ENCODE data around the gene DNAH6.

The DNAH6 gene

GRCh38 chr2:84654414-84654813 lies 138.1 kb downstream of the DNAH6 start:
- DNase-seq (ENCODE audit: low read depth), result no peak
- no peak overlapping the region for H3K4me3 ChIP-seq (ENCODE audit: low read length)
- no peak for TF ChIP-seq CTCF (conservative IDR thresholded peaks at IDR 0.05; ENCODE audit: low read depth, low read length)

GRCh38 chr2:84669122-84669521 lies 152.8 kb downstream of the DNAH6 start:
- no peak for DNase-seq (ENCODE audit: low read depth)
- TF ChIP-seq CTCF (conservative IDR thresholded peaks at IDR 0.05; ENCODE audit: low read depth, low read length), result no peak
- no peak overlapping the region for H3K4me3 ChIP-seq (ENCODE audit: low read length)

- DNase-seq (ENCODE audit: low read depth), result no peak
- TF ChIP-seq CTCF (conservative IDR thresholded peaks at IDR 0.05; ENCODE audit: low read depth, low read length), result no peak
- no peak overlapping the region for H3K4me3 ChIP-seq (ENCODE audit: low read length)
These were observed 157.8 kb downstream of the DNAH6 start for GRCh38 chr2:84674099-84674498.

GRCh38 chr2:84674586-84674985 lies 158.3 kb downstream of the DNAH6 start:
- TF ChIP-seq CTCF (conservative IDR thresholded peaks at IDR 0.05; ENCODE audit: low read depth, low read length), result no peak
- no peak overlapping the region for H3K4me3 ChIP-seq (ENCODE audit: low read length)
- DNase-seq (ENCODE audit: low read depth), result no peak

GRCh38 chr2:84676295-84676694 lies 160.0 kb downstream of the DNAH6 start:
- H3K4me3 ChIP-seq (ENCODE audit: low read length), result no peak overlapping the region
- peak; percentile 14 for DNase-seq (ENCODE audit: low read depth)
- no peak for TF ChIP-seq CTCF (conservative IDR thresholded peaks at IDR 0.05; ENCODE audit: low read depth, low read length)

GRCh38 chr2:84678214-84678613 lies 161.9 kb downstream of the DNAH6 start:
- no peak overlapping the region for H3K4me3 ChIP-seq (ENCODE audit: low read length)
- DNase-seq (ENCODE audit: low read depth), result no peak
- TF ChIP-seq CTCF (conservative IDR thresholded peaks at IDR 0.05; ENCODE audit: low read depth, low read length), result no peak

- DNase-seq (ENCODE audit: low read depth), result no peak
- no peak for TF ChIP-seq CTCF (conservative IDR thresholded peaks at IDR 0.05; ENCODE audit: low read depth, low read length)
- no peak overlapping the region for H3K4me3 ChIP-seq (ENCODE audit: low read length)
These were observed 170.6 kb downstream of the DNAH6 start for GRCh38 chr2:84686783-84687476.

All from retinal pigment epithelial cell (primary cell).